Trophoblast cell (in vitro differentiated cells and primary cell): ENCODE results near the gene CLASP1.

ENCODE experiments used
- DNase-seq, 2 donors: peaks; one replicate each; pipeline ENCODE4 v3.0.0-alpha.2; 2016
- H2AFZ ChIP-seq: 2 replicates; pipeline ENCODE4 v1.6.1; 2013; ENCODE audit warnings: low read length, moderate library complexity, mild to moderate bottlenecking; ENCODE audit not compliant: insufficient read depth, poor library complexity
- H2AK5ac ChIP-seq: 2 replicates; pipeline ENCODE4 v1.6.1; 2013; ENCODE audit warnings: mild to moderate bottlenecking, low read length
- H2BK120ac ChIP-seq: 2 replicates; pipeline ENCODE4 v1.6.1; 2013; ENCODE audit warnings: low read length, mild to moderate bottlenecking, moderate library complexity; ENCODE audit not compliant: insufficient read depth, poor library complexity
- H2BK12ac ChIP-seq: 2 replicates; pipeline ENCODE4 v1.6.1; 2013; ENCODE audit warnings: mild to moderate bottlenecking, low read length, moderate library complexity
- H2BK5ac ChIP-seq: 2 replicates; pipeline ENCODE4 v1.6.1; 2013; ENCODE audit warnings: low read length, low read depth, moderate library complexity, mild to moderate bottlenecking; ENCODE audit not compliant: poor library complexity
- H3K14ac ChIP-seq: 2 replicates; pipeline ENCODE4 v1.6.1; 2013; ENCODE audit warnings: mild to moderate bottlenecking, low read length
- H3K18ac ChIP-seq: 2 replicates; pipeline ENCODE4 v1.6.1; 2013; ENCODE audit warnings: mild to moderate bottlenecking, low read length
- H3K23ac ChIP-seq: 2 replicates; pipeline ENCODE4 v1.6.1; 2013; ENCODE audit warnings: low read length
- H3K27ac ChIP-seq: 2 replicates; pipeline ENCODE4 v1.5.1; 2013; ENCODE audit warnings: low read depth, mild to moderate bottlenecking, inconsistent platforms, low read length, moderate library complexity
- H3K27me3 ChIP-seq: 2 replicates; pipeline ENCODE4 v1.6.1; 2013; ENCODE audit warnings: inconsistent platforms, mild to moderate bottlenecking, low read length, moderate library complexity; ENCODE audit not compliant: insufficient read depth
- H3K36me3 ChIP-seq, 2 experiments: 1 replicate in 1 of 2; 2 replicates in 1 of 2; pipeline ENCODE4 v1.6.1; 2013; ENCODE audit warnings: low read length in 2 of 2, mild to moderate bottlenecking in 2 of 2, moderate library complexity in 1 of 2; ENCODE audit not compliant: insufficient read depth in 2 of 2, control insufficient read depth in 1 of 2
- H3K4ac ChIP-seq: 2 replicates; pipeline ENCODE4 v1.6.1; 2013; ENCODE audit warnings: low read depth, mild to moderate bottlenecking, low read length, moderate library complexity
- H3K4me1 ChIP-seq, 2 experiments: 1 replicate in 1 of 2; 2 replicates in 1 of 2; pipeline ENCODE4 v1.6.1; 2013; ENCODE audit warnings: low read length in 2 of 2, mild to moderate bottlenecking in 2 of 2, moderate library complexity in 1 of 2; ENCODE audit not compliant: insufficient read depth in 2 of 2, control insufficient read depth in 1 of 2
- H3K4me2 ChIP-seq: 2 replicates; pipeline ENCODE4 v1.6.1; 2013; ENCODE audit warnings: inconsistent platforms, mild to moderate bottlenecking, low read length, moderate library complexity
- H3K4me3 ChIP-seq: 2 replicates; pipeline ENCODE4 v1.5.1; 2013; ENCODE audit warnings: mild to moderate bottlenecking, low read depth, low read length, inconsistent platforms
- H3K79me1 ChIP-seq: one replicate; pipeline ENCODE4 v1.6.1; 2013; ENCODE audit warnings: low read length
- H3K79me2 ChIP-seq: 2 replicates; pipeline ENCODE4 v1.6.1; 2013; ENCODE audit warnings: low read length, mild to moderate bottlenecking; ENCODE audit not compliant: control insufficient read depth, insufficient read depth, poor library complexity
- H3K9ac ChIP-seq: 2 replicates; pipeline ENCODE4 v1.6.1; 2013; ENCODE audit warnings: mild to moderate bottlenecking, low read length
- H3K9me3 ChIP-seq: 2 replicates; pipeline ENCODE4 v1.6.1; 2013; ENCODE audit warnings: low read depth, mild to moderate bottlenecking, control low read depth, inconsistent platforms, low read length; ENCODE audit not compliant: insufficient read depth
- H4K12ac ChIP-seq: 2 replicates; pipeline ENCODE4 v1.6.1; 2013; ENCODE audit warnings: low read depth, mild to moderate bottlenecking, low read length, moderate library complexity
- H4K8ac ChIP-seq: 2 replicates; pipeline ENCODE4 v1.6.1; 2013; ENCODE audit warnings: low read depth, mild to moderate bottlenecking, low read length, moderate library complexity
- H4K91ac ChIP-seq: one replicate; pipeline ENCODE4 v1.6.1; 2013; ENCODE audit warnings: low read depth, mild to moderate bottlenecking, low read length, moderate library complexity
- WGBS: extraction: QIAGEN DNeasy Blood & Tissue Kit; methylation state at CpG from one replicate; pipeline ENCODE4 v1.1.7; 2013; ENCODE audit warnings: missing lambda C conversion rate; ENCODE audit not compliant: insufficient read length, insufficient coverage; ENCODE audit errors: extremely low coverage; 5-methylcytosine and 5-hydroxymethylcytosine counted together

The CLASP1 gene

DNA sequence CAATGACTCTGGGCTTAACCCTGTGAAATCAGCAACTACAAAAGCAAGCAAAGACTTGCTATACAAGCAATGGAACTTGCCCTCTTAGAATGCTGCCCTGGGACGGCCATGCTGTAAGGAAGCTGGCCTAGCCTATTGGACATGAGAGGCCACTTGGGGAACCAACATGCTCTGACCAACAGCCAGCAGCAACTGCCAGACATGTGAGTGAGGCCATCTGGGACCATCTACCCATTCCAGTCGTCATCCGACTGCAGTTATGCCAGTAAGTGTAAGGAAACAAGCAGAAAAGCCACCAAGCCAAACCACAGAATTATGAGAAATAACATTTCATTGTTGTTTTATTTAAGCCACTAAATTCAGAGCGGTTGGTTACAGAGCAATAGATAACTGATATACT lies 40.9 kb downstream of the CLASP1 start:
- no peaks in the 10 kb centered on the region for H3K79me1 ChIP-seq
- no peaks in the 10 kb centered on the region for H3K27me3 ChIP-seq
- H2AK5ac ChIP-seq, result no peak overlapping the region
- no peak overlapping the region for H3K14ac ChIP-seq
- H3K4me3 ChIP-seq, result no peak overlapping the region
- H4K91ac ChIP-seq, result no peak overlapping the region
- H3K9me3 ChIP-seq, result no peaks in the 10 kb centered on the region
- no peak overlapping the region for H3K9ac ChIP-seq
- no peaks in the 10 kb centered on the region for H3K4me1 ChIP-seq
- H4K12ac ChIP-seq, result no peak overlapping the region
- H2BK120ac ChIP-seq, result no peak overlapping the region
- H2AFZ ChIP-seq, result no peak overlapping the region
- no peak for DNase-seq
- peaks cover 2 to 5% of the 10 kb centered on the region in 2 experiments for H3K36me3 ChIP-seq
- H3K27ac ChIP-seq, result no peak overlapping the region
- no peak overlapping the region for H2BK12ac ChIP-seq
- no peak overlapping the region for H2BK5ac ChIP-seq
- no CpG with 5 or more reads among the region's 4 CpGs for WGBS
- H4K8ac ChIP-seq, result no peak overlapping the region
- no peak overlapping the region for H3K4me2 ChIP-seq
- no peak overlapping the region for H3K23ac ChIP-seq
- no peak overlapping the region for H3K4ac ChIP-seq
- peak overlapping the region; percentile 57 for H3K18ac ChIP-seq
- H3K79me2 ChIP-seq, result no peaks in the 10 kb centered on the region

DNA sequence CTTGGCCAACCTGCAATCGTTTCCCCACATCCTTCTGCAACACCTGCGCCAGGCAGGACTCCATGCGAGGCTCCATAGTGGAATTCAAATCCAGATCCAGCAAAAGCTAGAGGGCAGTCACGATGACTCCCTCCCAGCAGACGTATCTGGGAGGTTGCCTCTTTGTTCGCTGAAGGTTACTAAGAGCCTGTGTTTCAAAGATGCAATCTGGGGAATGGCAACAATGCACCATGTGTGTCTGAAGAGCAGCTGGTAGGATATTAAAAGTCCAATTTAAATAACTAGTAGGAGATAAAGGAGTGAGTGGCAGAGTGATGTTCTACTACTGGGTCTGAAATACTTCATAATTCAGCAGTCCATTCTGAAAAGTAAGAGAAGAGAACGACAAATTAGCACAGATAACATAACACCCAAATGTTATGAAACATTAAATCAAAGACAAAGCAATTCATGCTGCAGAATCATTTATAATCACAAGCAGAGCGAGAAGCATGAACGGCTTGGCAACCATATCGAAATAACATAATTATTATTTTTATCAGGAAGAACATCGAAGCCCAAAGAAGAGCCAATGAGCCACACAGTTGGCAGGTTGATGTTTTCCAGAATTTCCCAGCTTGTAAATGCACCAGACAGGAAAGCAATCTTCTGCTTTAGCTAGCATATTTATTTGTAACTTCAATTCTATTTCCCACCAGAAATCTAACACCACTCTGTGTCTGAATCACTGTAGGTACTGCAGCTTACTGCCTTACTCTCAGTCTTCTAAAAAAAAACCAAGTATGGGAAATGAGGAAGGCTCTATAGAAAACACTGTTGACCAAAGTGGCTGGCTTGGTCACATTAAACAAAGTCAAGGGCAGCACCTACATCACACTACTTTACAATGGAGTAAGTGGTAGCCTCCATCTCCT lies 43.2 kb downstream of the CLASP1 start:
- no peaks in the 10 kb centered on the region for H3K4me1 ChIP-seq
- no peaks in the 10 kb centered on the region for H3K79me1 ChIP-seq
- no peak overlapping the region for H2AFZ ChIP-seq
- no CpG with 5 or more reads among the region's 11 CpGs for WGBS
- H2BK5ac ChIP-seq, result no peak overlapping the region
- DNase-seq, result peak; percentile 9 to 51
- H3K27ac ChIP-seq, result no peak overlapping the region
- H3K4me2 ChIP-seq, result no peak overlapping the region
- H3K14ac ChIP-seq, result no peak overlapping the region
- H3K36me3 ChIP-seq, result peaks cover 4 to 5% of the 10 kb centered on the region in 2 experiments
- H2BK120ac ChIP-seq, result no peak overlapping the region
- no peak overlapping the region for H3K4me3 ChIP-seq
- no peak overlapping the region for H3K4ac ChIP-seq
- H3K9me3 ChIP-seq, result no peaks in the 10 kb centered on the region
- no peak overlapping the region for H3K23ac ChIP-seq
- no peaks in the 10 kb centered on the region for H3K27me3 ChIP-seq
- H3K79me2 ChIP-seq, result no peaks in the 10 kb centered on the region
- no peak overlapping the region for H4K91ac ChIP-seq
- no peak overlapping the region for H4K8ac ChIP-seq
- H2AK5ac ChIP-seq, result no peak overlapping the region
- H3K18ac ChIP-seq, result no peak overlapping the region
- no peak overlapping the region for H2BK12ac ChIP-seq
- peak overlapping the region; percentile 38 for H3K9ac ChIP-seq
- H4K12ac ChIP-seq, result no peak overlapping the region

DNA sequence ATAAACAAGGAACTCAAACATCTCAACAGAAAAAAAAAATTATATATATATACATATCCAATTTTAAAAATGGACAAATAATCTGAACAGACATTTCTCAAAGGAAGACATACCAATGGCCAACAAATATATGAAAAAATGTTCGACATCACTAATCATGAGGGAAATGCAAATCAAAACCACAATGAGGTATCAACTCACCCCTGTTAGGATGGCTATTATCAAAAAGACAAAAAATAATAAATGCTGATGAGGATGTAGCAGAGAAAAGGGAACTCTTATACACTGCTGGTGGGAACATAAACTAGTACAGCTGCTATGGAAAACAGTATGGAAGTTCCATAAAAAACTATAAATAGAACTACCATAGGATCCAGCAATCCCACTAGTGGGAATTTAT lies 46.1 kb downstream of the CLASP1 start:
- Histone ChIP-seq H2AFZ (no peak overlapping the region), H3K27me3 (no peaks in the 10 kb centered on the region), H2BK12ac (no peak overlapping the region), H3K9ac (no peak overlapping the region), H3K27ac (no peak overlapping the region), H3K23ac (no peak overlapping the region), H3K4ac (no peak overlapping the region), H2BK120ac (no peak overlapping the region), H3K14ac (no peak overlapping the region), H2AK5ac (no peak overlapping the region), H3K18ac (no peak overlapping the region), H3K36me3 (peaks cover 5 to 7% of the 10 kb centered on the region in 2 experiments), H3K79me1 (no peaks in the 10 kb centered on the region), H4K91ac (no peak overlapping the region), H3K4me1 (no peaks in the 10 kb centered on the region), H3K9me3 (no peaks in the 10 kb centered on the region), H3K4me2 (no peak overlapping the region), H3K79me2 (no peaks in the 10 kb centered on the region), H4K12ac (no peak overlapping the region), H4K8ac (no peak overlapping the region), H2BK5ac (no peak overlapping the region), H3K4me3 (no peak overlapping the region)
- no CpG with 5 or more reads among the region's 1 CpG for WGBS
- DNase-seq, result no peak

DNA sequence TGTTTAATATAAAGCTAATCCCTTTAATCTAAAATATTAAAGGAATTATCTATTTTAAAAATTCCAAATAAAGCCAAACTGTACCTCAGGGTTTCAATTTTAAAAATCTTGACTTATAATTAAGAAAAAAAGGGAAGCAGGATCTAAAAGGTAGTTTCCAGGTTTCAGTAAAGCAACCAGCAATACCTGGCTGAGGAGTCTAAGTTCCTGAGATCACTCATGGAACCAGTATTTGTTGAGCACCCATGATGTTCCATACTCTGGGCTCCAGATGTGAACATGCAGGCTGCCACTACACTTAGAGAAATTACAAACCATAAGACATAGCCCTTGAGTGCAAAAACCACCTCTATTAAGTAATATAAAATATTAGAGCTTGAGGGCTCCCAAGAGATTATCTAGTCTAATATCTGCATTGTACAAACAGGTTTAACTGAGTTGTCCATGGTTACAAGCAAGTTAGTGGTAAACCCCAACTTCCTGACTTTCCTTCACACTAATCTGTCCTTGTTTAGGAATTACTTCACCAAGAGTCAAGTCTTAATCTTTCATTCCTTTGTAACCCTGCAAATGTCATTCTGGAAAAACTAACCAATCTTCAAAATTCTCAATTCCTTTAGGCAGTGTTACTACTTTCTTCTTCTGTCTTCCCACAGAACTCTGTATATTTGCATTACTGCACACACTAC lies 49.2 kb downstream of the CLASP1 start:
- Histone ChIP-seq H3K18ac (no peak overlapping the region), H4K91ac (no peak overlapping the region)

More for the DNA sequence above, 49.2 kb downstream of the CLASP1 start:
- Histone ChIP-seq H3K9ac (no peak overlapping the region), H2AK5ac (no peak overlapping the region), H4K8ac (no peak overlapping the region), H4K12ac (no peak overlapping the region), H3K79me2 (no peaks in the 10 kb centered on the region), H2BK120ac (no peak overlapping the region), H3K4me3 (no peak overlapping the region), H3K14ac (no peak overlapping the region), H3K4me2 (no peak overlapping the region), H3K79me1 (no peaks in the 10 kb centered on the region), H3K23ac (no peak overlapping the region), H3K27me3 (no peaks in the 10 kb centered on the region), H3K4me1 (no peaks in the 10 kb centered on the region), H3K36me3 (peaks cover 0 to 5% of the 10 kb centered on the region in 2 experiments), H2AFZ (no peak overlapping the region), H2BK12ac (no peak overlapping the region), H3K27ac (no peak overlapping the region), H3K9me3 (no peaks in the 10 kb centered on the region), H3K4ac (no peak overlapping the region), H2BK5ac (no peak overlapping the region)
- DNase-seq, result no peak
